PC-9 (cell line): Measurements from ENCODE around the gene CEP19. TPM values are rescaled to one million over a fixed set of nuclear protein-coding genes. Genes with fewer than 3 reads are reported as not detected.
A peak's percentile ranks its signal among the peaks of the same experiment; 100 is the strongest.

Source experiments
- BruUV-seq: library from RNA; stranded (reverse); fragments of 400-500 nt; replicated peaks from 2 replicates; lab custom pipeline; 2021; lab: Mats Ljungman, UMichigan
- CTCF ChIA-PET: fragments of 300-600 bp; sonication (Branson Sonifier 250); formaldehyde crosslinking; loops from one replicate; lab custom pipeline; 2022; ENCODE audit warnings: antibody characterized with exemption; lab: Charles Lee
- POLR2A ChIA-PET: fragments of 300-600 bp; sonication (Branson Sonifier 250); formaldehyde crosslinking; loops from one replicate; lab custom pipeline; 2022; ENCODE audit warnings: antibody characterized with exemption; ENCODE audit not compliant: unreplicated experiment; lab: Charles Lee
- DNase-seq, 2 experiments: peaks; one replicate each; pipeline versions ENCODE4 v3.0.0 to v3.0.0-alpha.2; 2015 to 2022; ENCODE audit warnings: mixed read lengths in 1 of 2
- H2AFZ ChIP-seq: fragments of 200-600 bp; sonication (generic); 2 replicates; pipeline ENCODE4 v1.8.1; 2017; ENCODE audit warnings: antibody characterized with exemption
- H3F3A ChIP-seq: fragments of 200-600 bp; sonication (generic); 2 replicates; pipeline ENCODE4 v1.8.1; 2017; ENCODE audit warnings: antibody characterized with exemption, mild to moderate bottlenecking, low read depth; ENCODE audit not compliant: insufficient read depth
- H3K27ac ChIP-seq: fragments of 200-600 bp; sonication (generic); 2 replicates; pipeline ENCODE4 v1.6.1; 2016; ENCODE audit warnings: mixed run types
- H3K27me3 ChIP-seq: fragments of 200-600 bp; sonication (generic); 2 replicates; pipeline ENCODE4 v1.6.1; 2016; ENCODE audit warnings: low read depth, mixed run types; ENCODE audit not compliant: insufficient read depth
- H3K36me3 ChIP-seq: fragments of 200-600 bp; sonication (generic); 2 replicates; pipeline ENCODE4 v1.6.1; 2016; ENCODE audit warnings: low read depth, mixed run types
- H3K4me1 ChIP-seq: fragments of 200-600 bp; sonication (generic); replicated peaks from 2 replicates; pipeline ENCODE4 v1.6.1; 2016; ENCODE audit warnings: mixed run types; ENCODE audit not compliant: insufficient read depth
- H3K4me2 ChIP-seq: fragments of 200-600 bp; sonication (generic); 2 replicates; pipeline ENCODE4 v1.6.1; 2017; ENCODE audit warnings: mixed run types
- H3K4me3 ChIP-seq: fragments of 200-600 bp; sonication (generic); 2 replicates; pipeline ENCODE4 v1.6.1; 2016; ENCODE audit warnings: mixed run types
- H3K79me2 ChIP-seq: fragments of 200-600 bp; sonication (generic); 2 replicates; pipeline ENCODE4 v1.6.1; 2017; ENCODE audit warnings: low read depth, mixed run types
- H3K9me2 ChIP-seq: fragments of 200-600 bp; sonication (generic); 2 replicates; pipeline ENCODE4 v1.8.1; 2017; ENCODE audit warnings: mild to moderate bottlenecking; ENCODE audit not compliant: insufficient read depth
- H3K9me3 ChIP-seq: fragments of 200-600 bp; sonication (generic); 2 replicates; pipeline ENCODE4 v1.8.1; 2016; ENCODE audit warnings: low read depth; ENCODE audit not compliant: insufficient read depth
- H4K20me1 ChIP-seq: fragments of 200-600 bp; sonication (generic); 2 replicates; pipeline ENCODE4 v1.8.1; 2017; ENCODE audit not compliant: insufficient read depth
- EZH2 ChIP-seq: fragments of 200-600 bp; sonication (generic); IDR thresholded peaks from 2 replicates; pipeline ENCODE4 v1.8.0; 2017; ENCODE audit warnings: antibody characterized with exemption, low read depth
- intact Hi-C: fragments of 100-400 bp; cut with micrococcal nuclease; formaldehyde crosslinking; loops from one replicate; pipeline ENCODE4 v1.10.0; 2022; ENCODE audit not compliant: unreplicated experiment
- total RNA-seq: library from RNA; stranded (reverse); gene quantifications from 2 replicates; pipeline ENCODE4 v1.2.3, GENCODE V29; 2021
- TF ChIP-seq, protein P1 (sequence below): fragments of 200-600 bp; sonication (generic); conservative IDR thresholded peaks from 2 replicates; pipeline ENCODE4 v1.6.1; 2017; ENCODE audit warnings: mixed run types, antibody characterized with exemption, mild to moderate bottlenecking, moderate library complexity

Gene CEP19
- total RNA-seq, 1 experiment from 2014 or later = 5.5 TPM

- Histone ChIP-seq H2AFZ (no peak overlapping the region), H3K27ac (no peak overlapping the region), H3K4me1 (0 out of 2 replicates have a peak, but pooled peaks cover 4% of the 10 kb centered on the region), H3K36me3 (no peaks in the 10 kb centered on the region), H3K9me3 (no peaks in the 10 kb centered on the region), H3K27me3 (no peaks in the 10 kb centered on the region), H3K4me2 (no peak overlapping the region), H3K79me2 (no peaks in the 10 kb centered on the region), H4K20me1 (no peaks in the 10 kb centered on the region), H3K9me2 (no peaks in the 10 kb centered on the region), H3K4me3 (no peak overlapping the region), H3F3A (no peaks in the 10 kb centered on the region)
- no TSS peak for BruUV-seq
- TF ChIP-seq EZH2 = no peak
- TF ChIP-seq, protein P1, sequence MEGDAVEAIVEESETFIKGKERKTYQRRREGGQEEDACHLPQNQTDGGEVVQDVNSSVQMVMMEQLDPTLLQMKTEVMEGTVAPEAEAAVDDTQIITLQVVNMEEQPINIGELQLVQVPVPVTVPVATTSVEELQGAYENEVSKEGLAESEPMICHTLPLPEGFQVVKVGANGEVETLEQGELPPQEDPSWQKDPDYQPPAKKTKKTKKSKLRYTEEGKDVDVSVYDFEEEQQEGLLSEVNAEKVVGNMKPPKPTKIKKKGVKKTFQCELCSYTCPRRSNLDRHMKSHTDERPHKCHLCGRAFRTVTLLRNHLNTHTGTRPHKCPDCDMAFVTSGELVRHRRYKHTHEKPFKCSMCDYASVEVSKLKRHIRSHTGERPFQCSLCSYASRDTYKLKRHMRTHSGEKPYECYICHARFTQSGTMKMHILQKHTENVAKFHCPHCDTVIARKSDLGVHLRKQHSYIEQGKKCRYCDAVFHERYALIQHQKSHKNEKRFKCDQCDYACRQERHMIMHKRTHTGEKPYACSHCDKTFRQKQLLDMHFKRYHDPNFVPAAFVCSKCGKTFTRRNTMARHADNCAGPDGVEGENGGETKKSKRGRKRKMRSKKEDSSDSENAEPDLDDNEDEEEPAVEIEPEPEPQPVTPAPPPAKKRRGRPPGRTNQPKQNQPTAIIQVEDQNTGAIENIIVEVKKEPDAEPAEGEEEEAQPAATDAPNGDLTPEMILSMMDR = no peak
- DNase-seq = peak in 1 of 2 experiments; percentile 80
- CTCF ChIA-PET = interaction anchor here (1.4 kb wide), 1 partner anchor 51 kb away, joined by 6 read pairs; no protein-coding TSS in a partner anchor
- intact Hi-C loops = no loop called here
- POLR2A ChIA-PET = no interaction called here
Measured at GRCh38 chr3:196660381-196661166, 51.5 kb downstream of the CEP19 start.

- Histone ChIP-seq H3F3A (no peaks in the 10 kb centered on the region), H3K4me2 (no peak overlapping the region), H3K27ac (no peak overlapping the region), H3K36me3 (no peaks in the 10 kb centered on the region), H4K20me1 (no peaks in the 10 kb centered on the region), H3K4me1 (0 out of 2 replicates have a peak, but pooled peaks cover 4% of the 10 kb centered on the region), H3K27me3 (no peaks in the 10 kb centered on the region), H2AFZ (no peak overlapping the region), H3K9me3 (no peaks in the 10 kb centered on the region), H3K79me2 (no peaks in the 10 kb centered on the region), H3K4me3 (no peak overlapping the region), H3K9me2 (no peaks in the 10 kb centered on the region)
- TF ChIP-seq, protein P1 = no peak
- TF ChIP-seq EZH2 = no peak
- no TSS peak for BruUV-seq
- CTCF ChIA-PET = no interaction called here
- no peak for DNase-seq
- intact Hi-C loops = no loop called here
- POLR2A ChIA-PET = no interaction called here
Measured at GRCh38 chr3:196659901-196660351, 52.1 kb downstream of the CEP19 start.

Other genes with a start within 250 kb of the CEP19 start
- 49.3 and 60.6 TPM in 2 replicates for gene RNF168, start 208.5 kb downstream of the CEP19 start, total RNA-seq
- gene SMCO1, start 196.9 kb downstream of the CEP19 start, total RNA-seq = not detected in 2 replicates
- 33.5 and 34.8 TPM in 2 replicates for gene WDR53, start 143.7 kb downstream of the CEP19 start, total RNA-seq
- gene FBXO45, start 143.6 kb downstream of the CEP19 start, total RNA-seq = 16.5 and 21.3 TPM in 2 replicates
- gene NRROS, start 72.6 kb downstream of the CEP19 start, total RNA-seq = 2.2 and 3.1 TPM in 2 replicates
- 47.6 and 52.9 TPM in 2 replicates for gene PIGX, start 127 bp upstream of the CEP19 start, total RNA-seq
- gene PAK2, start 27.6 kb upstream of the CEP19 start, total RNA-seq = 78.6 and 113 TPM in 2 replicates
- 52.3 and 60.9 TPM in 2 replicates for gene SENP5, start 155.7 kb upstream of the CEP19 start, total RNA-seq
- gene NCBP2, start 230.3 kb upstream of the CEP19 start, total RNA-seq = 83.8 and 91.8 TPM in 2 replicates